ENCODE measurements around the gene GLOD4. TPM values are rescaled to one million over a fixed set of nuclear protein-coding genes. Genes with fewer than 3 reads are reported as not detected.
"Not testable (repeated sequence)": the region's sequence is repeated elsewhere in the genome, so short reads cannot be mapped to it uniquely, and the experiment has no call there.

The GLOD4 gene
- total and polyA plus RNA-seq, 4 donors: 44.1 to 119 (median 90.6) TPM

DNA sequence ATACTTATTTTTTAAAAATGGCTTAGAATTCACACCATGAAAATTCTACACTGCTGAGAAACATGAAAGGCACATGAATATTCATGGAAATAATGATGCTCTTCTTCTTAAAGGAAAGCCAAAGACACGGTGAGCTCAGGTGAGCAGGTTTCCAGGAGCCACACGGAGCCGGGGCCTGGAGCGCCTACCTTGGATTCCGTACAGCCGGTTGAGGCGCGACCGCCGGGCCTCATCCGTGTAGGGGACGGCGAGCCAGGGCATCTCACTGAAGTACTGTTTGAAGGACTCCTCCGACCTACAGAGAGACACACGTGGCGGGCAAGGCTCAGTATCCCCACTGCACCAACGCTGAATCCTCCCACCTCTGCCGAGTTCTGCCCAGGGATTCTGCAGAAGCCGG lies 37.2 kb upstream of the GLOD4 start:
- 93% methylated on average over 19 of the region's 19 CpGs for WGBS (ENCODE audit: insufficient coverage)
- no peaks in the 10 kb centered on the region for H3K9me3 ChIP-seq (ENCODE audit: control insufficient read depth, insufficient read depth, low read length)
- H3K4me1 ChIP-seq (ENCODE audit: control insufficient read depth, insufficient read depth, low read length): no peaks in the 10 kb centered on the region
- DNase-seq (ENCODE audit: low read depth in 4 of 6, low spot score in 6 of 6): no peak
- no peak overlapping the region for H3K4me3 ChIP-seq (ENCODE audit: low read depth, low read length)
- H3K36me3 ChIP-seq (ENCODE audit: control insufficient read depth, insufficient read depth, low read length): peaks cover 63% of the 10 kb centered on the region
- H3K27me3 ChIP-seq (ENCODE audit: control insufficient read depth, insufficient read depth, low read length): no peaks in the 10 kb centered on the region
- H3K27ac ChIP-seq (ENCODE audit: low read depth, low read length): no peak overlapping the region

DNA sequence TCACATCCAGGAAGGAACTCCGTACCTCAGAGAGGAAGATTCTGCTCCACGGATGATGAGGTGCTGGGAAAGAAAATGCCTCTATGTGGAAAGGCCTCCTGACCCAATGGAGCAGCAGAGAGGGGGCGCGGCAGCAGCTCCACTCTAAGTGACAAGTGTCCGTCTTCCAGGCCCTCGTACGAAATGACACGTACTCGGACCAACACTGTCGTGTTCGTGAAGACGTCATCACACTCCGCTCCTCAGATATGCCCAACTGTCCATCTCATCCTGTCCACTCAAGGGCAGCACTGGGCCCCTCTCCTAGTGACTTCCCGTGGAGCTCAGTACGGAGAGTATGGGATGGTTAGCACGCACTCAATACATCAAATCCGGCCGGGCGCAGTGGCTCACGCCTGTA lies 32.3 kb upstream of the GLOD4 start:
- Histone ChIP-seq H3K27me3 (ENCODE audit: control insufficient read depth, insufficient read depth, low read length) (no peaks in the 10 kb centered on the region), H3K9me3 (ENCODE audit: control insufficient read depth, insufficient read depth, low read length) (no peaks in the 10 kb centered on the region), H3K36me3 (ENCODE audit: control insufficient read depth, insufficient read depth, low read length) (peaks cover 55% of the 10 kb centered on the region), H3K27ac (ENCODE audit: low read depth, low read length) (no peak overlapping the region), H3K4me1 (ENCODE audit: control insufficient read depth, insufficient read depth, low read length) (no peaks in the 10 kb centered on the region), H3K4me3 (ENCODE audit: low read depth, low read length) (no peak overlapping the region)
- 95% methylated on average over 14 of the region's 20 CpGs for WGBS (ENCODE audit: insufficient coverage)
- no peak for DNase-seq (ENCODE audit: low read depth in 4 of 6, low spot score in 6 of 6)

DNA sequence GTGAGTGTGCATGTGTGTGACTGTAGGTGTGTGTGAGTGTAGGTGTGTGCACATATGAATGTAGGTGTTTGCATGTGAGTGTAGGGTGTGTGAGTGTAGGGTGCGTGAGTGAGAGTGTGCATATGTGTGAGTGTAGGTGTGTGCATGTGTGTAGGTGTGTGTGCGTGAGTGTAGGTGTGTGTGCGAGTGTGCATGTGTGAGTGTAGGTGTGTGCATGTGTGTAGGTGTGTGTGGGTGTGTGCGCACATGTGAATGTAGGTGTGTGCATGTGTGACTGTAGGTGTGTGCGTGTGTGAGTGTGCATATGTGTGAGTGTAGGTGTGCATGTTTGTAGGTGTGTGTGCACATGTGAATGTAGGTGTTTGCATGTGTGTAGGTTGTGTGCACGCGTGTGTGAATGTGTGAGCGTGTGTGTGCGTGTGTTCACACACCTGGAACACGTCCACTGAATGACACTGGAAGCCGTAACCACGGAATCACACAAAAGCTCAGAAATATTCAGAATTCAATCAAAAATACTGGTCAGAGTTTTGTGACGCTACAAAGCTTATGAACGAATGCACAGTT lies 30.6 kb upstream of the GLOD4 start:
- H3K27ac ChIP-seq (ENCODE audit: low read depth, low read length): no peak overlapping the region
- H3K4me1 ChIP-seq (ENCODE audit: control insufficient read depth, insufficient read depth, low read length): no peaks in the 10 kb centered on the region
- no peaks in the 10 kb centered on the region for H3K27me3 ChIP-seq (ENCODE audit: control insufficient read depth, insufficient read depth, low read length)
- no peak for DNase-seq (ENCODE audit: low read depth in 4 of 6, low spot score in 6 of 6)
- WGBS (ENCODE audit: insufficient coverage): over 99% methylated on average over 12 of the region's 14 CpGs
- peaks cover 44% of the 10 kb centered on the region for H3K36me3 ChIP-seq (ENCODE audit: control insufficient read depth, insufficient read depth, low read length)
- no peak overlapping the region for H3K4me3 ChIP-seq (ENCODE audit: low read depth, low read length)
- H3K9me3 ChIP-seq (ENCODE audit: control insufficient read depth, insufficient read depth, low read length): no peaks in the 10 kb centered on the region

DNA sequence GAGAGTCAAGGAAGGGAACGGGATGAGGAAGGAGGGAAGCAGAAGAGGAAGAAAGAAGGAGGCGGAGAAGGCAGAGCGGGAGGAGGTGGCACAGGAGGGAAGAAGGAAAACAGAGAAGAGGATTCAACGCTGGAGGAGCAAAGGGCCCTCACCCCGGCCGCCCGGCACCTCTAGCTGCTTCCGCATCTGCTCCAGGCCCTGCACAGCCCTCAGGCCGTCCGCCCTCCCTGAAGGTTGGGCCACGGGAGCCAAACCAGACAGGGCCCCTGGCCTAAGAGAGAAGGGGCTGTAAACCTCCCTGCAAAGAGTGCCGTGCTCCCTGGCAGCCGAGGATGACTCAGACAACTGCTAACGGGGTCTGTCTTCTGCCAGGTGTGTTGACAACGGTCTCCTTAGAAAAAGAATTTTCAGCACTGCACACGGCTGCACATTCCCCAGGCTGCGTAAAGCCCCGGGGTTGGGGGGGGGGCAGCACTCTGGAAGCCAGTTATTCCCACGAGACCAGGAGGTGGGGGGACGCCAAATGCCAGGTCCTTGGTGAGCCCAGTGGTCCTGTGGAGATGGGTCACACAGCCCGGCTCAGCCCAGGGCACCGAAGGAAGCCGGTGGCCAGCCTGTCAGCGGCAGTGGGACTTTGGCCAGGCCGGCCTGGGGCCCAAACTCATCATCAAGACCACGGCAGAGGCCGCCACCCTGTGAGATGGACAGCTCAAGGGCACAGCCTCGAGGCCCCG lies 29.1 kb upstream of the GLOD4 start:
- WGBS (ENCODE audit: insufficient coverage): 77% methylated on average over 28 of the region's 29 CpGs

DNA sequence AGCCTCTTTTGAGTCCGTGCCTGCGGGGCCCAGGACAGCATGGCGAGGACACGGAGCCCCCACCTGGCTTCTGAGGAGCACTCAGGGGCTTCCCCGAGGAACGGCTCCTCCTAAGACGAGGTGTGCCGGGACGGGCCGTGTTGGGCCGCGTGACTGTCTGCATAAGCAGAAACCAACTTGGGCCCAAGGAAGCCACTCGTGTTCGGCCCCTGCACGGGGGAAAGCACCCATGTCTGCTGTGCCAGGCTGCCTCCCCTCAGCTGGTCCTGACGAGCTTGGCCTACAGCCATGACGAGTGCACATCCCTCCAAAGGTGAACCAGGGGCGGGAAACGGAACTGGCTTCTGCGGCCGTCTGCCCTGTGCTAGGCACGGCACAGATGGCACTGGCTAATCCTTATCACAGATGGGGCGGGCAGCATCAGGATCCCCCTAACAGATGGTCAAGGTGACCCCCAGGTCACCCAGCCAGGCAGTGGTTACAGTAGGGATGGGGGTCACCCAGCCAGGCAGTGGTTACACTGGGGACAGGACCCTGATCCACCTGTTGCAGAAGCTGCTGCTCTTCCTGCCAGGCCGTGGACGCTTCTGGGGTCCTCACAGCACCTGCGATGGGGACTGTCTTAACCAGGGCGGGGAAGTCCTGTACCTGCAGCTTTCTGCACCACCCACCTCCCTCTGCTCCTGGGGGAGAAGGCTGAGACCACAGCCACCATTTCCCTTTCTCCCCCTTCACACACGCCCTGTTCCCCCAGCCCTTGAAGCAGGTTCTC lies 25.6 kb upstream of the GLOD4 start:
- peaks cover 25% of the 10 kb centered on the region for H3K4me1 ChIP-seq (ENCODE audit: control insufficient read depth, insufficient read depth, low read length)
- H3K4me3 ChIP-seq (ENCODE audit: low read depth, low read length): no peak overlapping the region
- DNase-seq (ENCODE audit: low read depth in 4 of 6, low spot score in 6 of 6): no peak
- no peak overlapping the region for H3K27ac ChIP-seq (ENCODE audit: low read depth, low read length)
- no peaks in the 10 kb centered on the region for H3K27me3 ChIP-seq (ENCODE audit: control insufficient read depth, insufficient read depth, low read length)
- no peaks in the 10 kb centered on the region for H3K9me3 ChIP-seq (ENCODE audit: control insufficient read depth, insufficient read depth, low read length)
- WGBS (ENCODE audit: insufficient coverage): 92% methylated on average over 28 of the region's 28 CpGs
- peaks cover 46% of the 10 kb centered on the region for H3K36me3 ChIP-seq (ENCODE audit: control insufficient read depth, insufficient read depth, low read length)

More for the DNA sequence above, 29.1 kb upstream of the GLOD4 start:
- DNase-seq (ENCODE audit: low read depth in 4 of 6, low spot score in 6 of 6): no peak
- H3K9me3 ChIP-seq (ENCODE audit: control insufficient read depth, insufficient read depth, low read length): no peaks in the 10 kb centered on the region
- no peaks in the 10 kb centered on the region for H3K4me1 ChIP-seq (ENCODE audit: control insufficient read depth, insufficient read depth, low read length)
- no peak overlapping the region for H3K4me3 ChIP-seq (ENCODE audit: low read depth, low read length)
- peaks cover 45% of the 10 kb centered on the region for H3K36me3 ChIP-seq (ENCODE audit: control insufficient read depth, insufficient read depth, low read length)
- H3K27ac ChIP-seq (ENCODE audit: low read depth, low read length): no peak overlapping the region
- H3K27me3 ChIP-seq (ENCODE audit: control insufficient read depth, insufficient read depth, low read length): no peaks in the 10 kb centered on the region

DNA sequence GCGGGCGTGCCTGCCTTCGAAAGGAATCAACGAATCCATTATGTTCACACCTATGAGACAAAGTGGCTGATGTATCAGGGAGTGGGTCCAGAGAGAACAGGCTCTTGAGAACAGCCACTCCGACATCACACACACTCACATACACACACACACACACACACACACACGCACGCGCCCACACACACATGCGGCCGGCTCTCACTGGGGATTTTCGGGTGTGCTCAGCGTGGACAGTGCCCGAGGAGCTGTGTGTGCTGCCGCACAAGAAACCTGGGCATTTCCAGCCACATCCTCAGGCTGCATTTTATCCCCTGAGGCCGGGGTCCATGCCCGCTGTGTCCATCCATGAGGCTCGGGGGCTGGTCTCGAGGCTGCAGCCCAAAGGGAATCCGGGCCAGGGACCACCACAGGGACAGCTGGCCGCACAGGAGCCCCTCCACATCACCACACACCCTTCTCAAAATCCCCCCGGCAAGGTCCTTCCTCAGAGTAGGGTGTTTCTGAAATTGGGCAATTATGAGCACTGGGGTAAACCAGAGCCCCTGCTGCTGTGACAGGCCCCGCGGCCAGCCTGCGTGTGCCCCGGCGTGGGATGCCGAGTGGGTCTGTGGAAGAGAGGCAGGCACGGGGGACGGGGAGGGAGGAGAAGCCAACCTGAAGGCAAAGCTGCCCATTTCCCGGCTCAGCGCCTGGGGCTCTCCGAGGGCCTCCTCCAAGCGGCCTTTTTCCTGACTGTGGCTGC lies 24.9 kb upstream of the GLOD4 start:
- Histone ChIP-seq H3K9me3 (ENCODE audit: control insufficient read depth, insufficient read depth, low read length) (no peaks in the 10 kb centered on the region), H3K27ac (ENCODE audit: low read depth, low read length) (no peak overlapping the region), H3K36me3 (ENCODE audit: control insufficient read depth, insufficient read depth, low read length) (peaks cover 46% of the 10 kb centered on the region), H3K4me1 (ENCODE audit: control insufficient read depth, insufficient read depth, low read length) (peaks cover 28% of the 10 kb centered on the region), H3K4me3 (ENCODE audit: low read depth, low read length) (no peak overlapping the region), H3K27me3 (ENCODE audit: control insufficient read depth, insufficient read depth, low read length) (no peaks in the 10 kb centered on the region)
- 82% methylated on average over 26 of the region's 33 CpGs for WGBS (ENCODE audit: insufficient coverage)
- DNase-seq (ENCODE audit: low read depth in 4 of 6, low spot score in 6 of 6): peak in 1 of 6 donors; percentile 48

DNA sequence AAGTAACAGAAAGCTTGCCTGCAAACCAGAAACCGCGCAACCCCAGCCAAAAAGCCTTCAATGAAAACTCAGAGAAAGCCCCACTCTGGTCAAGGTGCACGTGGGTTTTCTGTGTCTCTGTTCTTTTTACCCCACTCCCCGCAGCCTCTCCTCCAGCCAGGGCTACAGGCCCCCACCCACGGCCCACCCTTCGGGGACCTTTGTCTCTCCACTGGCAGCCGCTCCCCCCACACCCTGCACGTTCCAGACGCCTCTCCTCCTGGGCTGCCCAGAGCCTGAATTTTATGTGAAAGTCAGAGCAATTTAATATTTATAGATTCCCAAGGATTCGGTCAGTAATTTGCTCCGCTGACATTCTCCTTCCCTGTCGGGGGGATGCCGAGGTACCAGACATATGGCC lies 24.3 kb upstream of the GLOD4 start:
- no peak overlapping the region for H3K4me3 ChIP-seq (ENCODE audit: low read depth, low read length)
- 52% methylated on average over 3 of the region's 13 CpGs for WGBS (ENCODE audit: insufficient coverage)
- DNase-seq (ENCODE audit: low read depth in 4 of 6, low spot score in 6 of 6): no peak
- no peak overlapping the region for H3K27ac ChIP-seq (ENCODE audit: low read depth, low read length)
- peaks cover 46% of the 10 kb centered on the region for H3K36me3 ChIP-seq (ENCODE audit: control insufficient read depth, insufficient read depth, low read length)
- no peaks in the 10 kb centered on the region for H3K9me3 ChIP-seq (ENCODE audit: control insufficient read depth, insufficient read depth, low read length)
- no peaks in the 10 kb centered on the region for H3K27me3 ChIP-seq (ENCODE audit: control insufficient read depth, insufficient read depth, low read length)
- peaks cover 28% of the 10 kb centered on the region for H3K4me1 ChIP-seq (ENCODE audit: control insufficient read depth, insufficient read depth, low read length)

DNA sequence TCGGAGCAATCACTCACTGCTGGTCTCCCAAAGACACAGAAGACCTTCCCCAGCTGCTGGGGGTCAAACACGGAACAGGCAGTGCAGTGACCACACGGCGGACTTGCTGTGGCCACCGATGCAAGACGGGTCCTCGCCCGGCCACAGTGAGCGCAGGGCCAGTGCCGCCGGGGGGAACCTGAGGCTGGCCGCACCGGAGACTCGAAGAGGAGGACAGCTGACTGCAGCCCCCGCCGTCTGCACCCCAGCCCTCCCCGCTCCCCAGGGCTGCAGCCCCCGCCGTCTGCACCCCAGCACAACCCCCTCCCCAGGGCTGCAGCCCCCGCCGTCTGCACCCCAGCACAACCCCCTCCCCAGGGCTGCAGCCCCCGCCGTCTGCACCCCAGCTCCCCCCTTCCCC lies 23.8 kb upstream of the GLOD4 start:
- peaks cover 46% of the 10 kb centered on the region for H3K36me3 ChIP-seq (ENCODE audit: control insufficient read depth, insufficient read depth, low read length)
- H3K27me3 ChIP-seq (ENCODE audit: control insufficient read depth, insufficient read depth, low read length): not testable (repeated sequence)

More for the DNA sequence above, 23.8 kb upstream of the GLOD4 start:
- not testable (repeated sequence) for H3K9me3 ChIP-seq (ENCODE audit: control insufficient read depth, insufficient read depth, low read length); DNase-seq (ENCODE audit: low read depth in 4 of 6, low spot score in 6 of 6); H3K27ac ChIP-seq (ENCODE audit: low read depth, low read length); H3K4me3 ChIP-seq (ENCODE audit: low read depth, low read length)
- peaks cover 28% of the 10 kb centered on the region for H3K4me1 ChIP-seq (ENCODE audit: control insufficient read depth, insufficient read depth, low read length)
- WGBS (ENCODE audit: insufficient coverage): 86% methylated on average over 15 of the region's 23 CpGs

All from spinal cord (tissue), 10 donors.